CD14-positive monocyte (primary cell): ENCODE data around the gene IL6ST. TPM values are rescaled to one million over a fixed set of nuclear protein-coding genes. Genes with fewer than 3 reads are reported as not detected.

Source experiments
- DNase-seq, 3 donors: peaks; one replicate each; pipeline ENCODE4 v3.0.0-alpha.2; 2011 to 2022
- H2AFZ ChIP-seq: 2 replicates; pipeline ENCODE4 v1.6.0; 2012; ENCODE audit warnings: mild to moderate bottlenecking, low read depth, low read length, inconsistent platforms; ENCODE audit not compliant: insufficient read depth, poor library complexity, severe bottlenecking
- H3K27ac ChIP-seq, 2 donors: 1 replicate in 1 of 2; 2 replicates in 1 of 2; pipeline ENCODE4 v1.5.1; 2012 to 2013; ENCODE audit warnings: low read length in 2 of 2, control low read depth in 1 of 2, inconsistent platforms in 1 of 2, low read depth in 1 of 2, mild to moderate bottlenecking in 1 of 2
- H3K27me3 ChIP-seq, 2 donors: one replicate each; pipeline versions ENCODE4 v1.6.0 to v1.6.1; 2011 to 2013; ENCODE audit warnings: low read length in 2 of 2; ENCODE audit not compliant: control insufficient read depth in 2 of 2, insufficient read depth in 2 of 2
- H3K36me3 ChIP-seq, 2 donors: replicated peaks in 1 of 2; 1 replicate in 1 of 2; 2 replicates in 1 of 2; pipeline versions ENCODE4 v1.5.1 to v1.6.1; 2012 to 2013; ENCODE audit warnings: low read length in 2 of 2, control low read depth in 1 of 2, inconsistent platforms in 1 of 2, mild to moderate bottlenecking in 1 of 2; ENCODE audit not compliant: insufficient read depth in 2 of 2, control insufficient read depth in 1 of 2
- H3K4me1 ChIP-seq, 2 donors: 1 replicate in 1 of 2; 2 replicates in 1 of 2; pipeline versions ENCODE4 v1.5.1 to v1.6.1; 2012 to 2013; ENCODE audit warnings: low read length in 2 of 2, control low read depth in 1 of 2, inconsistent platforms in 1 of 2, mild to moderate bottlenecking in 1 of 2, moderate library complexity in 1 of 2; ENCODE audit not compliant: insufficient read depth in 2 of 2, control insufficient read depth in 1 of 2
- H3K4me2 ChIP-seq: replicated peaks from 2 replicates; pipeline ENCODE3; 2012; ENCODE audit warnings: low read length, moderate library complexity, mild to moderate bottlenecking; ENCODE audit not compliant: poor library complexity, severe bottlenecking; ENCODE audit errors: extremely low read depth
- H3K4me3 ChIP-seq, 3 experiments: fragments of 200-600 bp in 1 of 3; sonication (generic) in 1 of 3; replicated peaks in 1 of 3; 1 replicate in 2 of 3; 2 replicates in 1 of 3; pipeline ENCODE4 v1.5.1; 2011 to 2013; ENCODE audit warnings: low read length in 3 of 3, mild to moderate bottlenecking in 3 of 3, control low read depth in 2 of 3, low read depth in 2 of 3, inconsistent platforms in 1 of 3, moderate library complexity in 1 of 3
- H3K79me2 ChIP-seq: 2 replicates; pipeline ENCODE4 v1.6.0; 2012; ENCODE audit warnings: mild to moderate bottlenecking, control low read depth, inconsistent platforms, low read length, moderate library complexity; ENCODE audit not compliant: insufficient read depth
- H3K9ac ChIP-seq: 2 replicates; pipeline ENCODE4 v1.6.0; 2017; ENCODE audit warnings: low read length, mild to moderate bottlenecking; ENCODE audit not compliant: insufficient read depth, poor library complexity, severe bottlenecking
- H3K9me3 ChIP-seq, 2 donors: replicated peaks in 1 of 2; 1 replicate in 1 of 2; 2 replicates in 1 of 2; pipeline versions ENCODE4 v1.5.1 to v1.6.1; 2012 to 2013; ENCODE audit warnings: low read length in 2 of 2, control low read depth in 1 of 2; ENCODE audit not compliant: control insufficient read depth in 1 of 2, insufficient read depth in 1 of 2
- H4K20me1 ChIP-seq: 2 replicates; pipeline ENCODE4 v1.6.0; 2012; ENCODE audit warnings: mild to moderate bottlenecking, low read length, control low read depth, moderate library complexity; ENCODE audit not compliant: insufficient read depth
- H3K27ac Mint-ChIP-seq, 7 donors: one replicate each; pipeline ENCODE4 v1.8.0; 2020; ENCODE audit warnings: mild to moderate bottlenecking in 7 of 7, mixed read lengths in 7 of 7, moderate library complexity in 6 of 7, inconsistent platforms in 2 of 7
- H3K27me3 Mint-ChIP-seq, 3 donors: one replicate each; pipeline ENCODE4 v1.8.0; 2021 to 2022; ENCODE audit warnings: low read depth in 3 of 3, mild to moderate bottlenecking in 3 of 3, mixed read lengths in 3 of 3, moderate library complexity in 3 of 3, inconsistent platforms in 1 of 3
- H3K36me3 Mint-ChIP-seq, 2 donors: one replicate each; pipeline ENCODE4 v1.8.0; 2020; ENCODE audit warnings: mixed read lengths in 2 of 2, inconsistent platforms in 1 of 2, mild to moderate bottlenecking in 1 of 2
- H3K4me1 Mint-ChIP-seq: one replicate; pipeline ENCODE4 v1.8.0; 2020; ENCODE audit warnings: mild to moderate bottlenecking, mixed read lengths
- H3K4me3 Mint-ChIP-seq, 2 donors: one replicate each; pipeline ENCODE4 v1.8.0; 2020; ENCODE audit warnings: mild to moderate bottlenecking in 2 of 2, mixed read lengths in 2 of 2, moderate library complexity in 1 of 2
- H3K9me3 Mint-ChIP-seq, 7 donors: one replicate each; pipeline ENCODE4 v1.8.0; 2020 to 2022; ENCODE audit warnings: mixed read lengths in 7 of 7, mild to moderate bottlenecking in 6 of 7, moderate library complexity in 6 of 7, inconsistent platforms in 2 of 7
- WGBS: methylation state at CpG from one replicate; pipeline ENCODE4 v1.1.5; 2013; ENCODE audit warnings: missing lambda C conversion rate; ENCODE audit not compliant: insufficient coverage; 5-methylcytosine and 5-hydroxymethylcytosine counted together
- intact Hi-C, 2 donors: fragments of 100-400 bp; cut with micrococcal nuclease; formaldehyde crosslinking; loops; one replicate each; pipeline versions ENCODE4 v1.15.0 to v1.15.1; 2023
- polyA plus RNA-seq, 3 donors: library from polyadenylated mRNA; depleted of rRNA in 1 of 3; unstranded in 2 of 3; stranded (reverse) in 1 of 3; fragments of 300-500 nt in 2 of 3; fragments of >200 nt in 1 of 3; fragmentation: Illumina TruSeq in 2 of 3; gene quantifications; 1 replicate in 2 of 3; 2 replicates in 1 of 3; pipeline ENCODE4 v1.2.3, GENCODE V29; 2012 to 2021
- TF ChIP-seq, protein P1 (sequence below): fragments of 200-600 bp; IDR thresholded peaks from one replicate; pipeline ENCODE4 v1.8.0; 2022; ENCODE audit warnings: antibody characterized with exemption, mild to moderate bottlenecking

Gene IL6ST
- polyA plus RNA-seq, 3 donors: 22.1 to 28.7 (median 25.7) TPM

DNA sequence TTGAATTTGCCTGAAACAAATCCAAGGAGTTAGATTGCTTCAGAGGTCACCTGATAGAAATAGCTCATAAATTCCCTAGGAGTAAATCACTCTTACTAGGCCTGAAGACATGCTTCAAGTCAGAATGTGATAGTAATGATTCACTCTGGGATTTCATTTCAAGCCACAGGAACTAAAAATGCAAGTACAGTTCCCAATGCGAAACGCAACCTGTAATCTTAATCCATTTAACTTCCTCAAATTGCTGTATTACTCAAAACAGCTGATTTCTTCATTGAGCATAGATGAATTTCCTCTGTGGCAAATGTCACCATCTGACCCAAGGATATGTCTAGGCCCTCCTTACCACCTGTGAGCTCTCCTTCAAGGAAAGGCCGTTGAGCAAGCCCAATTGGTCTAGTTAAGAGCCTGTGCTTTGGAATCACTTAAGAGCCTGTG, 32.1 kb upstream of the IL6ST start:
- Mint-ChIP-seq H3K36me3 (peaks cover 0 to 1% of the 10 kb centered on the region in 2 donors), H3K27me3 (no peaks in the 10 kb centered on the region), H3K4me3 (no peak overlapping the region), H3K9me3 (peaks cover 0 to 3% (median 0%) of the 10 kb centered on the region in 7 donors), H3K4me1 (peaks cover 22% of the 10 kb centered on the region), H3K27ac (peak overlapping the region; percentile 40 to 89 (median 70))
- Histone ChIP-seq H3K9ac (no peak overlapping the region), H3K79me2 (no peaks in the 10 kb centered on the region), H3K4me2 (peak overlapping the region; percentile 34), H3K27me3 (no peaks in the 10 kb centered on the region), H3K4me1 (peaks cover 18 to 30% of the 10 kb centered on the region in 2 donors), H3K27ac (peak overlapping the region; percentile 33 to 63), H3K4me3 (no peak overlapping the region), H3K9me3 (no peaks in the 10 kb centered on the region), H2AFZ (no peak overlapping the region), H3K36me3 (no peaks in the 10 kb centered on the region), H4K20me1 (no peaks in the 10 kb centered on the region)
- DNase-seq: peak; percentile 78 to 91 (median 91)
- intact Hi-C loops: no loop called here
- TF ChIP-seq, protein P1, sequence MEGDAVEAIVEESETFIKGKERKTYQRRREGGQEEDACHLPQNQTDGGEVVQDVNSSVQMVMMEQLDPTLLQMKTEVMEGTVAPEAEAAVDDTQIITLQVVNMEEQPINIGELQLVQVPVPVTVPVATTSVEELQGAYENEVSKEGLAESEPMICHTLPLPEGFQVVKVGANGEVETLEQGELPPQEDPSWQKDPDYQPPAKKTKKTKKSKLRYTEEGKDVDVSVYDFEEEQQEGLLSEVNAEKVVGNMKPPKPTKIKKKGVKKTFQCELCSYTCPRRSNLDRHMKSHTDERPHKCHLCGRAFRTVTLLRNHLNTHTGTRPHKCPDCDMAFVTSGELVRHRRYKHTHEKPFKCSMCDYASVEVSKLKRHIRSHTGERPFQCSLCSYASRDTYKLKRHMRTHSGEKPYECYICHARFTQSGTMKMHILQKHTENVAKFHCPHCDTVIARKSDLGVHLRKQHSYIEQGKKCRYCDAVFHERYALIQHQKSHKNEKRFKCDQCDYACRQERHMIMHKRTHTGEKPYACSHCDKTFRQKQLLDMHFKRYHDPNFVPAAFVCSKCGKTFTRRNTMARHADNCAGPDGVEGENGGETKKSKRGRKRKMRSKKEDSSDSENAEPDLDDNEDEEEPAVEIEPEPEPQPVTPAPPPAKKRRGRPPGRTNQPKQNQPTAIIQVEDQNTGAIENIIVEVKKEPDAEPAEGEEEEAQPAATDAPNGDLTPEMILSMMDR: no peak
- WGBS: 0% methylated on average over 1 of the region's 3 CpGs

DNA sequence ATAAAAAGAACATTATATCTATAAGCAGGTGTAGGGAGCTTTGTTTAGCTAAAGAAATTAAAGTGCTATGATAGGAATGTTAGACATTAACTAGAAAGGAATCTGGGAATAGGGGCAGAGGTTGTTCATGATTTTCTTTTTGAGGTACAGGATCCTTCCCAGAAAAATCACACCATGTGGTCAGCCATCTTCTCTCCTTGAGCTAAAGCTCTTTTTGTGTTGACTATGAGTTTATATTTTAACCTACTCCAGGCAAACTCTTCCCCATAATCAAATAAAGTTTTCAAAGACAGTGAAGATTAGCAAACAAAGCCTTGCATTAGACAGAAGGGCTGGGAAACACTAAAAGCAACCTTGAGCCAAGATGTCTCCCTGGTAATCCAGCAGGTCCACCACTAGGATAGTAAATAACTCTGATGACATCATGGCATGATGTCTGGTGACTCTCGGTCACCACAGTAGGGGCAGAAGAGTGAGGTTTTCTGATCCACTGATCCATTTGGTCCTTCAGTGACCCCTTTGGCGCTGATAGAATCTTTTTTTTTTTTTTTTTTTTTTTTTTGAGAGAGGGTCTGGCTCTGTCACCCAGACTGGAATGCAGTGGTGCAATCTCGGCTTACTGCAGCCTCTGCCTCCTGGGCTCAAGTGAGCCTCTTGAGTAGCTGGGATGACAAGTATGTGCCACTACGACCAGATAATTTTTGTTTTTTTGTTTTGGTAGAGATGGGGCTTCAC, 30.6 kb upstream of the IL6ST start:
- Histone ChIP-seq H3K79me2 (no peaks in the 10 kb centered on the region), H3K9me3 (no peaks in the 10 kb centered on the region), H3K36me3 (no peaks in the 10 kb centered on the region), H3K4me1 (peaks cover 18 to 30% of the 10 kb centered on the region in 2 donors), H3K27me3 (no peaks in the 10 kb centered on the region), H3K4me2 (no peak overlapping the region), H4K20me1 (no peaks in the 10 kb centered on the region), H3K27ac (peak overlapping the region in 1 of 2 donors; percentile 45), H2AFZ (no peak overlapping the region), H3K4me3 (no peak overlapping the region), H3K9ac (no peak overlapping the region)
- 100% methylated on average over 2 of the region's 4 CpGs for WGBS
- peaks cover 23% of the 10 kb centered on the region for H3K4me1 Mint-ChIP-seq
- H3K36me3 Mint-ChIP-seq: peaks cover 0 to 1% of the 10 kb centered on the region in 2 donors
- intact Hi-C loops: no loop called here
- H3K27ac Mint-ChIP-seq: peak overlapping the region in 1 of 7 donors; percentile 45
- H3K4me3 Mint-ChIP-seq: no peak overlapping the region
- DNase-seq: peak in 2 of 3 donors; percentile 6 to 39
- H3K27me3 Mint-ChIP-seq: peaks cover 0 to 1% (median 0%) of the 10 kb centered on the region in 3 donors
- TF ChIP-seq, protein P1: no peak
- H3K9me3 Mint-ChIP-seq: peaks cover 0 to 3% (median 0%) of the 10 kb centered on the region in 7 donors
